HEK293 (cell line): ENCODE results near the gene LAMA2.

ENCODE experiments used
- CTCF ChIP-seq: fragments of 450-650 bp; formaldehyde crosslinking; IDR thresholded peaks from 2 replicates; pipeline ENCODE4 v1.5.1; 2016; ENCODE audit warnings: missing biosample characterization, missing genetic modification characterization
- REST ChIP-seq: fragments of 450-650 bp; formaldehyde crosslinking; IDR thresholded peaks from 2 replicates; pipeline ENCODE4 v1.5.1; 2016; ENCODE audit warnings: missing biosample characterization, missing genetic modification characterization
- YY1 ChIP-seq: fragments of 450-650 bp; formaldehyde crosslinking; IDR thresholded peaks from 2 replicates; pipeline ENCODE4 v1.5.1; 2018; ENCODE audit warnings: missing biosample characterization, missing genetic modification characterization
- ZNF274 ChIP-seq, 2 experiments: fragments of 200-500 bp in 1 of 2; fragments of 450-650 bp in 1 of 2; sonication (Bioruptor generic) in 1 of 2; formaldehyde crosslinking in 1 of 2; IDR thresholded peaks; 2 replicates each; pipeline versions ENCODE4 v1.5.1 to v1.6.1; 2014 to 2016; ENCODE audit warnings: borderline replicate concordance in 1 of 2, inconsistent platforms in 1 of 2, low read length in 1 of 2, missing biosample characterization in 1 of 2, missing genetic modification characterization in 1 of 2
- ZNF48 ChIP-seq: fragments of 450-650 bp; formaldehyde crosslinking; IDR thresholded peaks from 2 replicates; pipeline ENCODE4 v1.5.1; 2016; ENCODE audit warnings: missing biosample characterization, missing genetic modification characterization
- ZNF501 ChIP-seq: fragments of 450-650 bp; formaldehyde crosslinking; IDR thresholded peaks from 2 replicates; pipeline ENCODE4 v1.5.1; 2016; ENCODE audit warnings: missing biosample characterization, missing genetic modification characterization
- ZNF530 ChIP-seq: fragments of 450-650 bp; formaldehyde crosslinking; IDR thresholded peaks from 2 replicates; pipeline ENCODE4 v1.5.1; 2016; ENCODE audit warnings: low read depth, missing biosample characterization, missing genetic modification characterization
- ZNF747 ChIP-seq: fragments of 450-650 bp; formaldehyde crosslinking; IDR thresholded peaks from 2 replicates; pipeline ENCODE4 v1.5.1; 2016; ENCODE audit warnings: missing biosample characterization, missing genetic modification characterization

- TF ChIP-seq ZNF48 (no peak), ZNF274 (IDR thresholded peaks at IDR 0.05; ENCODE audit: low read length) (no peak), ZNF274 (tag by site-specific recombination; IDR thresholded peaks at IDR 0.05; ENCODE audit: borderline replicate concordance) (no peak), ZNF747 (no peak), ZNF501 (tag by site-specific recombination) (no peak), CTCF (tag by site-specific recombination) (no peak), REST (tag by site-specific recombination) (no peak), YY1 (tag by site-specific recombination) (no peak), ZNF530 (tag by site-specific recombination) (no peak)
These were observed 311.5 kb downstream of the LAMA2 start for GRCh38 chr6:129194306-129194941.
